Keratinocyte (primary cell): ENCODE results near the gene FLNB. TPM values are rescaled to one million over a fixed set of nuclear protein-coding genes. Genes with fewer than 3 reads are reported as not detected.

Experiments used
- DNase-seq: peaks from one replicate; pipeline ENCODE4 v3.0.0-alpha.2; 2011; ENCODE audit warnings: low read depth, missing footprints, low spot score
- FAIRE-seq: peaks from 2 replicates; lab custom pipeline; 2011; peaks lifted over from hg19 to GRCh38; lab: Jason Lieb, UNC
- H2AFZ ChIP-seq: 2 replicates; pipeline ENCODE4 v1.6.0; 2012; ENCODE audit warnings: low read length, control low read depth, inconsistent platforms; ENCODE audit not compliant: control insufficient read depth
- H3K27ac ChIP-seq: 2 replicates; pipeline ENCODE4 v1.5.1; 2011; ENCODE audit warnings: low read length; ENCODE audit not compliant: control insufficient read depth, insufficient read depth
- H3K27me3 ChIP-seq: 3 replicates; pipeline ENCODE4 v1.6.0; 2011; ENCODE audit warnings: low read length; ENCODE audit not compliant: control insufficient read depth, insufficient read depth; ENCODE audit errors: extremely low read depth
- H3K36me3 ChIP-seq, 2 experiments: 2 replicates in 1 of 2; 3 replicates in 1 of 2; pipeline ENCODE4 v1.5.1; 2011; ENCODE audit warnings: low read length in 2 of 2, mild to moderate bottlenecking in 1 of 2; ENCODE audit not compliant: control insufficient read depth in 2 of 2, insufficient read depth in 2 of 2; ENCODE audit errors: extremely low read depth in 1 of 2
- H3K4me1 ChIP-seq: 3 replicates; pipeline ENCODE4 v1.5.1; 2011; ENCODE audit warnings: low read length; ENCODE audit not compliant: control insufficient read depth, insufficient read depth; ENCODE audit errors: extremely low read depth
- H3K4me2 ChIP-seq: 3 replicates; pipeline ENCODE4 v1.6.0; 2011; ENCODE audit warnings: low read depth, low read length; ENCODE audit not compliant: control insufficient read depth, insufficient read depth; ENCODE audit errors: extremely low read depth
- H3K4me3 ChIP-seq, 3 experiments: fragments of 200-600 bp in 1 of 3; sonication (generic) in 1 of 3; 2 replicates in 2 of 3; 3 replicates in 1 of 3; pipeline ENCODE4 v1.5.1; 2011 to 2016; ENCODE audit warnings: low read length in 3 of 3, mild to moderate bottlenecking in 3 of 3, control low read depth in 2 of 3, inconsistent platforms in 1 of 3, low read depth in 1 of 3, mixed read lengths in 1 of 3, mixed run types in 1 of 3, moderate library complexity in 1 of 3; ENCODE audit not compliant: control insufficient read depth in 2 of 3, insufficient read depth in 2 of 3; ENCODE audit errors: extremely low read depth in 1 of 3
- H3K79me2 ChIP-seq: 2 replicates; pipeline ENCODE4 v1.6.0; 2012; ENCODE audit warnings: low read length; ENCODE audit not compliant: control insufficient read depth, insufficient read depth
- H3K9ac ChIP-seq: 3 replicates; pipeline ENCODE4 v1.6.0; 2011; ENCODE audit warnings: low read length; ENCODE audit not compliant: control insufficient read depth, insufficient read depth; ENCODE audit errors: extremely low read depth
- H3K9me1 ChIP-seq: 3 replicates; pipeline ENCODE4 v1.6.0; 2011; ENCODE audit warnings: low read length; ENCODE audit not compliant: control insufficient read depth, insufficient read depth; ENCODE audit errors: extremely low read depth
- H3K9me3 ChIP-seq: 2 replicates; pipeline ENCODE4 v1.5.1; 2012; ENCODE audit warnings: low read depth, low read length; ENCODE audit not compliant: control insufficient read depth
- H4K20me1 ChIP-seq: 3 replicates; pipeline ENCODE4 v1.6.0; 2011; ENCODE audit warnings: low read length; ENCODE audit not compliant: control insufficient read depth, insufficient read depth; ENCODE audit errors: extremely low read depth
- CTCF ChIP-seq, 3 experiments: IDR thresholded peaks in 1 of 3; conservative IDR thresholded peaks in 1 of 3; optimal IDR thresholded peaks in 1 of 3; 2 replicates in 2 of 3; 3 replicates in 1 of 3; pipeline versions ENCODE3 to v1.5.1; 2011; ENCODE audit warnings: low read length in 3 of 3, mild to moderate bottlenecking in 3 of 3, moderate library complexity in 2 of 3, control low read depth in 1 of 3, inconsistent platforms in 1 of 3; ENCODE audit not compliant: insufficient read depth in 2 of 3; ENCODE audit errors: extremely low read depth in 1 of 3
- EZH2 ChIP-seq: IDR thresholded peaks from one replicate; pipeline ENCODE4 v1.6.1; 2012; ENCODE audit warnings: inconsistent platforms, mild to moderate bottlenecking, low read length, moderate library complexity
- dilution Hi-C: fragments of 300-500 bp; cut with MboI; formaldehyde crosslinking; loops from one replicate; pipeline ENCODE4 v1.7.0; 2020; ENCODE audit warnings: low sequenced_read_pairs; ENCODE audit not compliant: extremely low pct_ligation_motif_present
- polyA plus RNA-seq, 5 experiments: library from polyadenylated mRNA; depleted of rRNA in 3 of 5; stranded (reverse) in 3 of 5; stranded (forward) in 1 of 5; unstranded in 1 of 5; fragments of >200 nt; gene quantifications; 1 replicate in 1 of 5; 2 replicates in 3 of 5; 3 replicates in 1 of 5; pipeline versions ENCODE4 v1.2.1 to v1.2.3, GENCODE V29; 2011 to 2012; ENCODE audit warnings: missing spikeins in 2 of 5, low read depth in 1 of 5, low replicate concordance in 1 of 5

The FLNB gene
- polyA plus RNA-seq, 1 donor (not counting 4 experiments of a cell fraction or from before 2014, with no cell fraction given): 289 TPM

- Histone ChIP-seq H3K79me2 (peaks cover 100% of the 10 kb centered on the region), H3K4me1 (peaks cover 87% of the 10 kb centered on the region), H3K27me3 (no peaks in the 10 kb centered on the region), H3K9me3 (no peaks in the 10 kb centered on the region), H2AFZ (no peak overlapping the region), H3K4me3 (no peak overlapping the region), H4K20me1 (peaks cover 88% of the 10 kb centered on the region), H3K4me2 (no peak overlapping the region), H3K9me1 (peaks cover 10% of the 10 kb centered on the region), H3K36me3 (peaks cover 19 to 27% of the 10 kb centered on the region in 2 experiments), H3K27ac (no peak overlapping the region), H3K9ac (no peak overlapping the region)
- DNase-seq (no peak), FAIRE-seq (no peak)
- dilution Hi-C loops: no loop called here
- TF ChIP-seq EZH2: no peak
- no peak for TF ChIP-seq CTCF (optimal IDR thresholded peaks at IDR 0.05 in 1 of 3, IDR thresholded peaks at IDR 0.05 in 1 of 3, conservative IDR thresholded peaks at IDR 0.05 in 1 of 3; ENCODE audit: extremely low read depth in 1 of 3, insufficient read depth in 2 of 3, low read length in 3 of 3)
Measured at GRCh38 chr3:58022490-58022889, 14.3 kb downstream of the FLNB start.

GRCh38 chr3:58023531-58023930 lies 15.3 kb downstream of the FLNB start:
- dilution Hi-C loops: no loop called here
- H3K4me3 ChIP-seq: no peak overlapping the region
- H3K9me3 ChIP-seq: no peaks in the 10 kb centered on the region
- DNase-seq (no peak), FAIRE-seq (no peak)
- H3K4me1 ChIP-seq: peaks cover 83% of the 10 kb centered on the region
- TF ChIP-seq CTCF (optimal IDR thresholded peaks at IDR 0.05 in 1 of 3, IDR thresholded peaks at IDR 0.05 in 1 of 3, conservative IDR thresholded peaks at IDR 0.05 in 1 of 3; ENCODE audit: extremely low read depth in 1 of 3, insufficient read depth in 2 of 3, low read length in 3 of 3): no peak
- TF ChIP-seq EZH2: no peak
- H4K20me1 ChIP-seq: peaks cover 91% of the 10 kb centered on the region
- peaks cover 15% of the 10 kb centered on the region for H3K9me1 ChIP-seq
- peak overlapping the region; percentile 10 for H3K27ac ChIP-seq
- H3K4me2 ChIP-seq: no peak overlapping the region
- H3K79me2 ChIP-seq: peaks cover 99% of the 10 kb centered on the region
- peaks cover 19 to 28% of the 10 kb centered on the region in 2 experiments for H3K36me3 ChIP-seq
- H3K9ac ChIP-seq: no peak overlapping the region
- no peaks in the 10 kb centered on the region for H3K27me3 ChIP-seq
- H2AFZ ChIP-seq: no peak overlapping the region
